GM18526 (cell line): ENCODE measurements around the gene NPAS3.

Source experiments
- POLR2A ChIP-seq: IDR thresholded peaks from 3 replicates; pipeline ENCODE4 v1.6.1; 2011; ENCODE audit not compliant: insufficient read length; ENCODE audit errors: extremely low read depth

NPAS3 gene

GRCh38 chr14:33068040-33068439 is 129.4 kb downstream of the NPAS3 start:
- TF ChIP-seq POLR2A, result no peak

- TF ChIP-seq POLR2A, result no peak
Observed at GRCh38 chr14:33068626-33069025, 129.9 kb downstream of the NPAS3 start.

- no peak for TF ChIP-seq POLR2A
Observed at GRCh38 chr14:33070475-33070874, 131.8 kb downstream of the NPAS3 start.

GRCh38 chr14:33073023-33073422 is 134.3 kb downstream of the NPAS3 start:
- no peak for TF ChIP-seq POLR2A

GRCh38 chr14:33081259-33081658 is 142.6 kb downstream of the NPAS3 start:
- no peak for TF ChIP-seq POLR2A

- no peak for TF ChIP-seq POLR2A
Observed at GRCh38 chr14:33085799-33086198, 147.1 kb downstream of the NPAS3 start.

- TF ChIP-seq POLR2A, result no peak
Observed at GRCh38 chr14:33098016-33098415, 159.3 kb downstream of the NPAS3 start.

GRCh38 chr14:33103489-33103888 is 164.8 kb downstream of the NPAS3 start:
- no peak for TF ChIP-seq POLR2A

GRCh38 chr14:33103966-33104365 is 165.3 kb downstream of the NPAS3 start:
- TF ChIP-seq POLR2A, result no peak

- no peak for TF ChIP-seq POLR2A
Observed at GRCh38 chr14:33110737-33111443, 172.2 kb downstream of the NPAS3 start.

GRCh38 chr14:33114331-33114730 is 175.7 kb downstream of the NPAS3 start:
- no peak for TF ChIP-seq POLR2A

- no peak for TF ChIP-seq POLR2A
Observed at GRCh38 chr14:33118668-33119067, 180.0 kb downstream of the NPAS3 start.

GRCh38 chr14:33120341-33120740 is 181.7 kb downstream of the NPAS3 start:
- TF ChIP-seq POLR2A, result no peak

GRCh38 chr14:33120966-33121365 is 182.3 kb downstream of the NPAS3 start:
- TF ChIP-seq POLR2A, result no peak

- no peak for TF ChIP-seq POLR2A
Observed at GRCh38 chr14:33123281-33123680, 184.6 kb downstream of the NPAS3 start.

- TF ChIP-seq POLR2A, result no peak
Observed at GRCh38 chr14:33126433-33126832, 187.8 kb downstream of the NPAS3 start.

GRCh38 chr14:33127531-33127930 is 188.9 kb downstream of the NPAS3 start:
- TF ChIP-seq POLR2A, result no peak
